Measurements from ENCODE around the gene E2F6.

GRCh38 chr2:11446733-11447248 is 19.2 kb downstream of the E2F6 start:
- TF ChIP-seq EZH2phosphoT487 (IDR thresholded peaks at IDR 0.05; ENCODE audit: insufficient read depth, low read depth) (no peak), EZH2 (IDR thresholded peaks at IDR 0.05; ENCODE audit: insufficient read depth, poor library complexity, severe bottlenecking) (no peak)
